ENCODE measurements around the gene NECTIN3. TPM values are rescaled to one million over a fixed set of nuclear protein-coding genes. Genes with fewer than 3 reads are reported as not detected.

NECTIN3 gene
- total RNA-seq, 1 experiment from 2014 or later: 18.8 TPM

GRCh38 chr3:111152496-111152895 lies 80.9 kb downstream of the NECTIN3 start:
- no TSS peak for BruUV-seq (replicated peaks)
- TF ChIP-seq POLR2AphosphoS5 (IDR thresholded peaks at IDR 0.05; ENCODE audit: low read depth, low read length) (no peak), TCF7L2 (IDR thresholded peaks at IDR 0.05; ENCODE audit: low read depth, low read length) (no peak), REST (IDR thresholded peaks at IDR 0.05; ENCODE audit: insufficient read depth in 1 of 2, low read depth in 2 of 2, low read length in 1 of 2) (no peak), SIN3A (IDR thresholded peaks at IDR 0.05; ENCODE audit: borderline replicate concordance, insufficient read depth, low read depth, low read length) (no peak)
- TF ChIP-seq, protein P1, sequence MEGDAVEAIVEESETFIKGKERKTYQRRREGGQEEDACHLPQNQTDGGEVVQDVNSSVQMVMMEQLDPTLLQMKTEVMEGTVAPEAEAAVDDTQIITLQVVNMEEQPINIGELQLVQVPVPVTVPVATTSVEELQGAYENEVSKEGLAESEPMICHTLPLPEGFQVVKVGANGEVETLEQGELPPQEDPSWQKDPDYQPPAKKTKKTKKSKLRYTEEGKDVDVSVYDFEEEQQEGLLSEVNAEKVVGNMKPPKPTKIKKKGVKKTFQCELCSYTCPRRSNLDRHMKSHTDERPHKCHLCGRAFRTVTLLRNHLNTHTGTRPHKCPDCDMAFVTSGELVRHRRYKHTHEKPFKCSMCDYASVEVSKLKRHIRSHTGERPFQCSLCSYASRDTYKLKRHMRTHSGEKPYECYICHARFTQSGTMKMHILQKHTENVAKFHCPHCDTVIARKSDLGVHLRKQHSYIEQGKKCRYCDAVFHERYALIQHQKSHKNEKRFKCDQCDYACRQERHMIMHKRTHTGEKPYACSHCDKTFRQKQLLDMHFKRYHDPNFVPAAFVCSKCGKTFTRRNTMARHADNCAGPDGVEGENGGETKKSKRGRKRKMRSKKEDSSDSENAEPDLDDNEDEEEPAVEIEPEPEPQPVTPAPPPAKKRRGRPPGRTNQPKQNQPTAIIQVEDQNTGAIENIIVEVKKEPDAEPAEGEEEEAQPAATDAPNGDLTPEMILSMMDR (IDR thresholded peaks at IDR 0.05): no peak
- DNase-seq (ENCODE audit: low read depth, low spot score) (no peak), ATAC-seq (no peak)
- H3K27me3 ChIP-seq (ENCODE audit: control insufficient read depth, insufficient read depth, low read length): no peaks in the 10 kb centered on the region
- POLR2A ChIA-PET: no interaction called here
- no peaks in the 10 kb centered on the region for H3K9me3 ChIP-seq (ENCODE audit: control insufficient read depth, insufficient read depth, low read depth, low read length)
- intact Hi-C loops (cut with micrococcal nuclease; ENCODE audit: unreplicated experiment) (no loop called here), in situ Hi-C loops (cut with HindIII; ENCODE audit: low pct_unique_long_range_greater_than_20kb, low sequenced_read_pairs) (no loop called here)
- no peak overlapping the region for H3K27ac ChIP-seq (ENCODE audit: low read length)
- no peaks in the 10 kb centered on the region for H3K4me1 ChIP-seq (ENCODE audit: control insufficient read depth, insufficient read depth, low read length)
- no peak overlapping the region for H3K4me3 ChIP-seq (ENCODE audit: low read depth in 2 of 2, low read length in 2 of 2)
- H3K36me3 ChIP-seq (ENCODE audit: control insufficient read depth, insufficient read depth, low read length): no peaks in the 10 kb centered on the region
- CTCF ChIA-PET: no interaction called here

GRCh38 chr3:111156517-111156916 lies 84.9 kb downstream of the NECTIN3 start:
- H3K36me3 ChIP-seq (ENCODE audit: control insufficient read depth, insufficient read depth, low read length): no peaks in the 10 kb centered on the region
- H3K4me3 ChIP-seq (ENCODE audit: low read depth in 2 of 2, low read length in 2 of 2): no peak overlapping the region
- in situ Hi-C loops (cut with HindIII; ENCODE audit: low pct_unique_long_range_greater_than_20kb, low sequenced_read_pairs): no loop called here
- no TSS peak for BruUV-seq (replicated peaks)
- no peaks in the 10 kb centered on the region for H3K4me1 ChIP-seq (ENCODE audit: control insufficient read depth, insufficient read depth, low read length)
- no peaks in the 10 kb centered on the region for H3K9me3 ChIP-seq (ENCODE audit: control insufficient read depth, insufficient read depth, low read depth, low read length)
- intact Hi-C loops (cut with micrococcal nuclease; ENCODE audit: unreplicated experiment): no loop called here
- ChIA-PET CTCF (no interaction called here), POLR2A (no interaction called here)
- DNase-seq (ENCODE audit: low read depth, low spot score) (no peak), ATAC-seq (no peak)
- no peak for TF ChIP-seq SIN3A (IDR thresholded peaks at IDR 0.05; ENCODE audit: borderline replicate concordance, insufficient read depth, low read depth, low read length)
- TF ChIP-seq REST (IDR thresholded peaks at IDR 0.05; ENCODE audit: insufficient read depth in 1 of 2, low read depth in 2 of 2, low read length in 1 of 2): no peak
- TF ChIP-seq POLR2AphosphoS5 (IDR thresholded peaks at IDR 0.05; ENCODE audit: low read depth, low read length): no peak
- no peak for TF ChIP-seq TCF7L2 (IDR thresholded peaks at IDR 0.05; ENCODE audit: low read depth, low read length)
- TF ChIP-seq, protein P1 (IDR thresholded peaks at IDR 0.05): no peak
- H3K27ac ChIP-seq (ENCODE audit: low read length): no peak overlapping the region
- no peaks in the 10 kb centered on the region for H3K27me3 ChIP-seq (ENCODE audit: control insufficient read depth, insufficient read depth, low read length)

Data from Panc1 (cell line).